Measurements from ENCODE around the gene LDLRAD2.
"Not testable (repeated sequence)": the region's sequence is repeated elsewhere in the genome, so short reads cannot be mapped to it uniquely, and the experiment has no call there.

LDLRAD2 gene, protein sequence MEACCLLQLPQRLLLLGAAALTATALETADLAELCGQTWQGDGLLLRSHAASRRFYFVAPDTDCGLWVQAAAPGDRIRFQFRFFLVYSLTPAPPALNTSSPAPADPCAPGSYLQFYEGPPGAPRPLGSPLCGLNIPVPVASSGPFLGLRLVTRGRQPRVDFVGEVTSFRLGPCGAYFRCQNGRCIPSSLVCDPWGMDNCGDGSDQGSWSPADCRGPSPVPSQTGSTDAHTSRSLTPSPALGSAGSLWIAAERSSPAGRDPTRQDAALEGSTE

DNA sequence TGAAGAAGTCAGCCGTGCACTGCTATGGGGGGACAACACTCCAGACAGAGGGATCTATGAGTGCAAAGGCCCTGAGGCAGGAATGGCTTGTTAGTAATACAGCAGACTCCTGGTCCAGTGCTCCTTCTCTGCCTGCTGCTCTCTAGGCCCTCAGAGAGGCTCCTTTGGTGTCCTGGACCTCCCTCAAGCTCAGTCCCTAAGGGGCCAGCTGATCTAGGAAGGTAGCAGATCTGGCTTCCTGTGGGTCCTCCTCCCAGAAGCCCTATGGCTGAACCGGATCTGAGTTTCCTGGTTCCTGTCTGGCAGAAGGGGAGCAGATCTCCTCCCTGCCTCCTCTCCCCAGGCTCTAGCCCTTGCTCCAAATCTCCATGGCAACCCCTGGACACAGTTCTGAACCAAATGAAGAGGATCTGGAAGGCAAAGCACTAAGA, at the start of gene LDLRAD2:
TSS of gene LDLRAD2 (plus strand) at position 391 of the 431 bp plus-strand sequence. CDS start 187 bp downstream, outside the sequence.
- DNase-seq: no peak

DNA sequence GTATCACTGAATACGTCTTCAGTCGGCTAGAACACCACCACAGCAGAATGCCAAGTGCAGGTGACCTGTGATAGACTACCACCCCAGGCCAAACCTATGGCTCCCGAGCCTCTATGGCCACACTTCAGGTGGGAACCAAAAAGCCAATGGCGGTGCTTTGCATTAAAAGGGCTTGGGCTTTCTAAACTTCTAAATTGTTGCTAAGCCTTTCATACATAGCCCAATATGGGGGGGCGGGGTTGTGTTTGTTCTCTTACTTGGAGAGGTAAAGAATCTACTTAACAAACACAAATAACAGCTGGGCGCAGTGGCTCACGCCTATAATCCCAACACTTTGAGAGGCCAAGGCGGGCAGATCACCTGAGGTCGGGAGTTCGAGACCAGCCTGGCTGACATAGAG, 48.8 kb upstream of the LDLRAD2 start:
- no peak for DNase-seq

DNA sequence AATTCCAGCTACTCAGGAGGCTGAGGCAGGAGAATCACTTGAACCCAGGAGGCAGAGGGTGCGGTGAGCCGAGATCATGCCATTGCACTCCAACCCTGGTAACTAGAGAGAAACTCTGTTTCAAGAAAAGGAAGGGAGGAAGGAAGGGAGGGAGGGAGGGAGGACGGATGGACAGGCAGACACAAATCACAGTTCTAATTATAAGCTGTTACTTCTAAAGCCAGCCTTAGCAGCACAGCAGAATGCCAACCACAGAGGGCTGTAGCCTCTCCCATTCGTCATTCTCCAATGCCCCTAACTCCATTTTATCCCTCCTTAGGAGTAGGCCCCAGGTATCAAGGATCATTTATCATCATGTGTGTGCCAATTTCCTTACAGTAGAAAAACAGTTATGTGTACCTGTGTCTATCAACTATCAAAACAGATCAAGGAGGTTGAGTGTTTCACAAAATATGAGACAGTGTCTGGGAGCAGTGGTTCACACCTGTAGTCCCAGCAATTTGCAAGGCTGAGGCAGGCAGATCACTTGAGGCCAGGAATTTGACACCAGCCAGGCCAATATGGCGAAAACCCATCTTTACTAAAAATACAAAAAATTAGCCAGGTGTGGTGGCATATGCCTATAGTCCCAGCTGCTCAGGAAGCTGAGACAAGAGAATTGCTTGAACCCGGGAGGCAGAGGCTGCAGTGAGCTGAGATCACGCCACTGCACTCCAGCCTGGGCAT, 48.2 kb upstream of the LDLRAD2 start:
- DNase-seq: no peak

DNA sequence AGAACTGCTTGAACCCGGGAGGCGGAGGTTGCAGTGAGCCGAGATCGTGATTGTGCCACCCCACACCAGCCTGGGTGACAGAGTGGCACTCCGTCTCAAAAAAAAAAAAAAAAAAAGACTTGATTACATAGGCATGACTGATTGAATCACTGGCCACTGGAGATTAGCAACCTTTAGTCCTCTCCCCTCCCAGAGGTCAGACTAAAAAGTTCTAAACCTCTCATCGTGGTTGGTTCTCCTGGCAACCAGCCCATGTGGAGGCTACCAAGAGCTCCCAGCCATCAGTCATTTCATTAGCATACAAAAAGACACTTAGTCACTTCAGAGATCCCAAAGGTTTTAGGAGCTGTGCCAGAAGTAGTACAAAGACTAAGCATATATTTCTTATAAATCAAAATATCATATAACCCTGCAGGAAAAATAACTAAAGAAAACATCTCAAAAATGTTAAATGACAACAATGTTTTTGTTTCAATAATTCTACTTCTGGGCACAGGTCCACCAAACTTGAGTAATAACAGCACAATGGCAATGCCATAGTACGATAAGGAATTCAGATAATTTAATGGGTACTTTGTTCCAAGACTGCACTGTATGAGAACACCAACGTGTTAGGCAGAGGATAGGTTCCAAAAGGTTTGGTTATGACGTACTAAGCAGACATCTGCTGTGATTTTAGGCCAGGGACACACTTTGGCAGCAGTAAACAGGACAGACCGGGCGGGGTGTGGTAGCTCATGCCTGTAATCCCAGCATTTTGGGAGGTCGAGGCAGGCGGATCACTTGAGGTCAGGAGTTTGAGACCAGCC, 47.2 kb upstream of the LDLRAD2 start:
- peak; percentile 41 for DNase-seq

DNA sequence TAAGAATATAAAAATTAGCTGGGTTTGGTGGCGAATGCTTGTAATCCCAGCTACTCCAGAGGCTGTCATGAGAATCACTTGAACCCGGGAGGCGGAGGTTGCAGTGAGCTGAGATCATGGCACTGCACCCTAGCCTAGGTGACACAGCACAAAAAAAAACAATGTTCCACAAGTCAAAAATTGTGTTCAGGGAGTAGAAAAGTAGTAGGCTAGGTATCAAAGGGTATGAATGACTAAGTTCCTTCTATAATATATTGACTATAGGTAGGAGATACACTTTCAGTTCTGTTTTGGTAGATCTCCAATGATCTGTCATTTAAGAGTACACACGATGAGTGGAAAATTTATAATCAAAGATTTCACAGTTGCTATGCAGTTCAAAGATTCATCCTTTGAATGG, 45.9 kb upstream of the LDLRAD2 start:
- peak; percentile 43 for DNase-seq

DNA sequence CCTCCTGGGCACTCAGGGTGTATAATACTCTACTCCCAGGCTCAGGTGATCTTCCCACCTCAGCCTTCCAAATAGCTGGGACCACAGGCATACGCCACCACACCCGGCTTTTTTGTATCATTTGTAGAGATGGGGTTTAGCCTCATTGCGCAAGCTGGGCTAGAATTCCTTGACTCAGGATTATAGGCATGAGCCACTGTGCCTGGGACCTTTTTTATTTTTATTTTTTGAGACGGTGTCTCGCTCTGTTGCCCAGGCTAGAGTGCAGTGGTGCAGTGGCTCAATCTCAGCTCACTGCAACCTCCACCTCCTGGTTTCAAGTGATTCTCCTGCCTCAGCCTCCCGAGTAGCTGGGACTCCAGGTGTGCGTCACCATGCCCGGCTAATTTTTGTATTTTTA, 45.0 kb upstream of the LDLRAD2 start:
- not testable (repeated sequence) for DNase-seq

DNA sequence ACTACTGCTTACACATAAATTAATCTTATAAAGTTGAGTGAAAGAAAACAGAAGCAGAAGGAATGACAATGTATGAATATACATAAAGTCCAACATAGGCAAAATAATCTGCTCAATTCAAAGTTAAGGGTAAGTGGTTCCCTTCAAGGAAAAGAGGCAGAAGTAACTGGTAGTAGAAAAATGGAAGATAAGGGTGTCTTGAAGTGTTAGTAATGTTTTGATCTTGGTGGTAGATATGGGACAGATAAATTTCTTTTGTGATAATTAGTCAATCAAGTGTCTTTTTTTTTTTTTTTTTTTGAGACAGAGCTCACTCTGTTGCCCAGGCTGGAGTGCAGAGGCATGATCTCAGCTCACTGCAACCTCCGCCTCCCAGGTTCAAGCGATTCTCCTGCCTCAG, 41.9 kb upstream of the LDLRAD2 start:
- peak; percentile 10 for DNase-seq

DNA sequence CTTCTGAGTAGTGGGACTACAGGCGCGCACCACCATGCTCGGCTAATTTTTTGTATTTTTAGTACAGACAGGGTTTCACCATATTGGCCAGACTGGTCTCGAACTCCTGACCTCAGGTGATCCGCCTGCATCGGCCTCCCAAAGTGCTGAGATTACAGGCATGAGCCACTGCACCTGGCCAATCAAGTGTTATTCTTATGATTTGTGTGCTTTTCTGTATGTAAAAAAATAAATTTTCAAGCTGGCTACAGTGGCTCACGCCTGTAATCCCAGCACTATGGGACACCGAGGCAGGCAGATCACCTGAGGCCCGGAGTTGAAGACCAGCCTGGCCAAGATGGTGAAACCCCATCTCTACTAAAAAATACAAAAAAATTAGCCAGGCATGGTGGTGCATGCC, 41.5 kb upstream of the LDLRAD2 start:
- not testable (repeated sequence) for DNase-seq

DNA sequence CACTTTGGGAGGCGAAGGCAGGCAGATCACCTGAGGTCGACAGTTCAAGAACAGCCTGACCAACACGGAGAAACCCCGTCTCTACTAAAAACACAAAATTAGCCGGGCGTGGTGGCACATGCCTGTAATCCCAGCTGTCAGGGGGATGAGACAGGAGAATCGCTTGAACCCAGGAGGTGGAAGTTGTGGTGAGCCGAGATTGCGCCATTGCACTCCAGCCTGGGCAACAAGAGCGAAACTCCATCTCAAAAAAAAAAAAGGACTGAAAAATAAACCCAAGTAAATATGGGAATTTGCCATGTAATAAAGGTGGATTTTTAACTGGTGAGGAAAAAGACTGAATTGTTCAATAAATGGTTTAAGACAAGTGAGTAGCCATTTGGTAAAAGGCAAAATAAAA, 40.4 kb upstream of the LDLRAD2 start:
- not testable (repeated sequence) for DNase-seq

DNA sequence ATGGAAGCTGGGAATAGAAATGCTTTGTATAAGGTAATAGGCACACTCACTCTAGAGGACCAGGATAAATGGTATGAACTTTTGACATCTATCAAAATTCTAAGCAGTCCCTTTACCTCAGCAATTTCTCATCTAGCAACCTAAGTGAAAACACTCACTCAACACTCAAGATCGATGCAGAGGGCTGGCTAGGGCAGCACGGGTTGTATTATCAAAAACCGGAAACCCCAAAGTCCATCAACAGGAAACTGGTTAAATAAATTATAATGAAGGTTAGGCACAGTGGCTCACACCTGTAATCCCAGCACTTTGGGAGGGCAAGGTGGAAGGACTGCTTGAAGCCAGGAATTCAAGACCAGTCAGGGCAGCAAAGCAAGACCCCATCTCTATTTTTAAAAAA, 38.5 kb upstream of the LDLRAD2 start:
- peak; percentile 48 for DNase-seq

DNA sequence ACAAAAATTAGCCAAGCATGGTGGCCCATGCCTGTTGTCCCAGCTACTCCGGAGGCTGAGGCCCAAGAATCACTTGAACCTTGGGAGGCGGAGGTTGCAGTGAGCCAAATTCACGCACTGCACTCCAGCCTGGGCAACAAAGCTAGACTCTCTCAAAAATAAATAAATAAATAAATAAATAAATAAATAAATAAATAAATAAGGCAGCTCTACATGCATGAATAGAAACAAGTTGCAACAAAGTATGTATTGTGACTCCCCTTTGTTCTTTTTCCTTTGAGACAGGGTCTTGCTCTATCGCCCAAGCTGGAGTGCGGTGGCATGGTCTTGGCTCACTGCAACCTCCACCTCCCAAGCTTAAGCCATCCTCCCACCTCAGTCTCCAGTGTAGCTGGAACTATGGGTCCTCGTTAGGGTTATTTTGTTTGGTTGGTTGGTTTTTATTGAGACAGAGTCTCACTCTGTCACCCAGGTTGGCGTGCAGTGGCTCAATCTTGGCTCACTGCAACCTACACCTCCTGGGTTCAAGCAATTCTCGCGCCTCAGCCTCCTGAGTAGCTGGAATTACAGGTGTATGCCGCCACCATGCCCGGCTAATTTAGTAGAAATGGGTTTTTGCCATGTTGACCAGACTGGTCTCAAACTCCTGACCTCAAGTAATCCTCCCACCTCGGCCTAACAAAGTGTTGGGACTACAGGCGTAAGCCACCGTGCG, 37.1 kb upstream of the LDLRAD2 start:
- no peak for DNase-seq

DNA sequence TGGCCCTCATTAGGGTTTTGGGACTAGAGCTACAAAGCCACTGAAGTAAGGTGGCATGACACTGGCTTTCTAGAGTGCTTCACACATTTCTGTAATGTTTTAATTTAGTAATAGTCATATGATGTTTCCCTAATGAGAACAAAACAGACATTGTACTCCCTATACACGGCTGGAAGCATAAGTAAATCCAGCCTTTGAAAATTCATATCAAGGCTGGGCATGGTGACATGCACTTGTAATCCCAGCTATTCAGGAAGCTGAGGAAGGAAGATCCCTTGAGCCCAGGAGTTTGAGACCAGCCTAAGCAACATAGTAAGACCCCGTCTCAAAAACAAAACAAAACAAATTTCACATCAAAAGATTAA, 36.5 kb upstream of the LDLRAD2 start:
- DNase-seq: no peak

DNA sequence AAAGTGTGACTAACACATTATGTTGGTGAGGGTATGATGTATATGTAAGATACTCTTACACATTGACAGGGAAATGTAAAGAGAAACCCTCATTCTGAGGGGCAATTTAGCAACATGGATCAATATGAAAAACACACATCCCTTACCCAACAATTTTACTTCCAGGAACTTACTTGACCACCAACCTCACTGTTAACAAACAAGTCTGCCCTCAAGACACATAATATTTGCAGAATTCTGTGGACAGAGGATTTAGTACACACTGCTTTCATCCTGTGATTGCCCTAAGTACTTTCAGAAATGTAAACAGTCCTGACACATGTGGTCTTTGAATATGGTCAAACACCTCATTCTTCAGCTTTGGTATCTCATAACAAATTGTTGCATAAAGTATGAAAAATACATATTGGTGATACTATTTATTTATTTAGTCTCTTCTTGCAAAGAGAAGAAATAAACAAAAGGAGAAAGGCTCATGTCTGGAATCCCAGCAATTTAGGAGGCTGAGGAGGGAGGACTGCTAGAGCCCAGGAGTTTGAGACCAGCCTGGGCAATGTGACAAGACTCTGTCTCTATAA, 36.0 kb upstream of the LDLRAD2 start:
- peak; percentile 36 for DNase-seq

DNA sequence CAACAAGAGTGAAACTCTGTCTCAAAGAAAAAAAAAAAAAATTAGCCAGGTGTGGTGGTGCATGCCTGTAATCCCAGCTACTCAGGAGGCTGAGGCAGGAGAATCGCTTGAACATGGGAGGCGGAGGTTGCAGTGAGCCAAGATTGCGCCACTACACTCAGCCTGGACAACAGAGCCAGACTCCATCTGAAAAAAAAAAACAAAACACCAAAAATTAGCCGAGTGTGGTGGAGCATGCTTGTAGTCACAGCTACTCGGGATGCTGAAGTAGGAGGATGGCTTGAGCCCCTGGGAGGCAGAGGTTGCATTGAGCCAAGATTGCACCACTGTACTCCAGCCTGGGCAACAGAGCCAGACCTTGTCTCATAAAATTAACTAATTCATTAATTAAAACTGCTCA, 35.1 kb upstream of the LDLRAD2 start:
- DNase-seq: not testable (repeated sequence)

DNA sequence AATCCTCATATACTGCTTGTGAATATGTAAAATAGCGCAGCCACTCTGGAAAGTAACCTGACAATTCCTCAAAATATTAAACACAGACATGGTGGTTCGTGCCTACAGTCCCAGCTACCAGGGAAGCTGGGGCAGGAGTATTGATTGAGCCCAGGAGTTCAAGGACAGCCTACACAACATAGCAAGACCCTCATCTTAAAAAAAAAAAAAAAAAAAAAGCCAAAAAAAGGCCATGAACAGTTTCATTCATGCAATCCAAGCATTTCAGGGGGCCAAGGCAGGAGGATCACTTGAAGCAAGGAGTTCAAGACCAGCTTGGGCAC, 33.7 kb upstream of the LDLRAD2 start:
- DNase-seq: no peak

DNA sequence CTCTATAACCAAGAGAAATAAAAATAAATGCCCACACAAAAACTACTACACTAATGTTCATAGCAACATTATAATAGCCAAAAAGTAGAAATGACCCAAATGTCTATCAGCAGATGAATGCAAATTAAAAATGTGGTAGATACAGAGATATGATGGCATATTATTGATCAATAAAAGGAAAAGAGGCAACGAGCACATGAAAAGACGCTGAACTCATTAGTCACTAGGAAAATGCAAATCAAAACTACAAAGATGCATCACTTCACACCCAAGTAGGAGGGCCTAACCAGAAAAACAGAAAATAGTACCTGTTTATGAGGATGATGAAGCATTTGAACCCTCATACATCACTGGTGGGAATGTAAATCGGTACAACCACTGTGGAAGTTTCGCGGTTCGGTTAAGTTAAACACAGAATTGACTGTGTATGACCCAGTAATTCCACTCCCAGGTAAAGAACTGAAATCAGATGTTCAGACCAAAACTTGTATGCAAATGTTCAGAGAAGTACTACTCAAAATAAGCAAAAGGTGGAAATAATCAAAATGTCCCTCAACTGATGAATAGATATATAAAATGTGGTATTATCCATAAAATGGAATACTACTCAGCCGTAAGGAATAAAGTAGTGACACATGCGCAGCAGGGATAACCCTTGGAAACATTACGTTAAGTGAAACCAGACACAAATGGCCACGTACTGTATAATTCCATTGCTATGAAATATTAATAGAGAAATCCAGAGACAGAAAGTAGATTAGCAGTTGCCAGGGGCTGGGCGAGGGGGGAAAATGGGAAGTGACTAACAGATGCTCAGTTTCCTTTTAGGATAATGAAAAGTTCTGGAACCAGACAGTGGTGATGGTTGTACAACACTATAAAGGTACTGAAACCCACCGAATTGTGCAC, 32.2 kb upstream of the LDLRAD2 start:
- DNase-seq: peak; percentile 88

DNA sequence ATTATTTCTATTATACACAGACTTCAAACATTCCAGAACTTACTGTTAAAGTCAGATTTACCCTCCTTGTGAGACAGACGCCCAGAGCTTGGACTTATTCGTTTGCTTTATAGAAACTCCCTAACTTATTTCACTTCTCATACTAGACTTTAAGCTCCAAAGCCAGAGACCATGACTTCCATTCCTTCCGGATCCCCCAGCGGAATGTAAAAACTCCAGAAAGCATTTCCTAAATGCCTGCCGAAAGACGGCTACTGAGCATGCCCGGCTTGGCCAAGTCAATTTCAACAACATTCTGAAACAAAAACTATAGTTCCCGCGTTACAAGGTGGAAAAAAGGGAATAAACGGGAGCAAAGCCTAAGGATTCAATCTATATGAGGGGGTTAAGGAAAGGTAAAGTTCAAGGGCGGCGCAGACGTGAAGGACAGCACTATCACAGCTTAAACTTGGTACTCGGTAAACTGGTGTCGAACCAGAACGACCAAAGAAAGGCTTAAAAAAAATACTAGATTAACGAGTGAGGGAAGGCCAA, 30.2 kb upstream of the LDLRAD2 start:
- no peak for DNase-seq

DNA sequence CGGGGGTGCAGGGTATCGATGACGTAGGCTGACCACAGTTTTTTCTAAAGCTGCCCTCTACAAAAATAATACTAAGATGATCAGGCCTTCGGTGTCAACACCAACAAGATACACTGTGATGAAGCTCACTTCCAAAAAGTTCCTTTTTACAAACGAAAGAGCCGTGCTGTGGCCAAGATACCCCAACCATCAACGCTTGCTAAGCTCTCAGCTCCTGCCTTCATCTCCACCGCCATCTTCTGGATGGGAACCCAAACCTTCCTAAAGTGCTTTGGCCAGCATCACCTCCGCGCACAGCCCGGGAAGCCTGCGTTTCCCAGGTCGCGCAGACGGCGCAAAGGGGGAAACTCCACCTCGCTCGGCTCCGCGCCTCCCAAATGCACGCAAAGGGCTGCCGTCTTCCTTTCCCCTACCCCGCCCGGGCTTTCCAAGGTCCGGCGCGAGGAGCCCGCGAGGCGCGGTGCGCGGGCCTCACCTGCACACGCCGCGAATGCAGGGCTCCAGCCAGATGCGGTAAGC, 29.7 kb upstream of the LDLRAD2 start:
- peak; percentile 64 for DNase-seq

DNA sequence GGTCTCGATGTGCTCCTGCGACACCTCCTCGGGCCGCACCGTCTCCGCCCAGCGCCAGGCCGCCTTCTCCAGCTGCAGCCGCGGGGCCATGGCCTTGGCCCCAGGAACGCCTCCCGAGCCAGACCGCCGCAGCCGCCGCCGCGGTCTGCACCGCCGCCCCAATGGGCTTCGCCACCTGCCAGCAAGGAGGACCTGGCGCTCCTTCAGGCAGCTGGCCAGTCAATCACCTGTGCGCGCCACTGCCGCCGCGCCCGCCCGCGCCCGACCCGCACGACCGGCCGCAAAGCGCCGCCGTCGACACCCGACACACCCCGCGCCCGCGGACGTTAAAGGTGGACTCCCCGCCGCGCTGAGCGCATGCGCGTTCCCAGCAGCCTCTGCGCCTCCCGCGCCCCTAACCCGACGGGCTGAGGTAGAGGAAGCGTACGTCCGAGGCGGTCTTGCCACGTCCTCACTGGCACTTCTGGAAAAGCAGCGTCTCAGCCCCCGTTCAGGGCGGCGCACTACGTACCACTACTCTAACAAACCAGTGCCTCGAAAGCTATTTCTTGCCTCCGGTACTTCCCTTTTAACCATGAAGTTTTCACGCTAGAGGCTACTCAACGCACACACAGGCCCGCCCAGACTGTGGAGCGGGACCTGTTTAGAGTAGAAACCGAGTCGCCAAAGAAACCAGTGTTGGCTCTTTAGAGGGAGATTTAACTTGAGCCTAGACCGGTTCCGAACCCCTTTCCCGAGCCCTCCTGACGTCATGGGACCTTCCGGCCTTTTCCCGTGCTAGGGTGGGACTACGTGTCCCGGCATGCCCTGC, 29.0 kb upstream of the LDLRAD2 start, which contains the start of gene USP48:
TSS of gene USP48 (minus strand) at position 282 of the 811 bp plus-strand sequence. CDS start at position 90, 192 bp downstream.
- DNase-seq: peak; percentile 99
